ENCODE data around the gene EIF4H.

DNA sequence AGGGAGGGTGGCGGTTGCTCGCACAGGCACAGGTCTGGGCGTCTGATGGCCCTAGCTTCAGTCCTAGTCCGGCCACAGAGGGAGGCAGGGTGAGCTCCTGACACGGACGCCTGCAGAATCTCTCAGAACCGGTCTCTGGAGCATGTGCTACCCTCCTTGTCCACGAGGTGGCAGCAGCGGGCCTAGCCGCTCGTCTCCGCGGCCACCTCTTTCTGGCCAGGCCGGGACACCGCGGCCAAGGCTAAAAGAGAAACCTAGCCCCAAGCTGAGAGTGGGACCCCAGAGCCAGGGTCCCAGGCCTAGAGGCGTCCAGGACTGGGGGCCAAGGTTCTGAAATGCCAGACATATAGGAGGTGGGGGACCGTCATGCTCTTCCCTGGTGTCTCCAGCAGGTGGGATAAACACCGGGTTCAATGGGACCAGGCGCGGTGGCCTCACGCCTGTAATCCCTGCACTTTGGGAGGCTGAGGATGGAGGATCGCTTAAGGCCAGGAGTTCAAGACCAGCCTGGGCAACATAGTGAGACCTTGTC lies 32.5 kb downstream of the EIF4H start:
- TF ChIP-seq, protein P1, sequence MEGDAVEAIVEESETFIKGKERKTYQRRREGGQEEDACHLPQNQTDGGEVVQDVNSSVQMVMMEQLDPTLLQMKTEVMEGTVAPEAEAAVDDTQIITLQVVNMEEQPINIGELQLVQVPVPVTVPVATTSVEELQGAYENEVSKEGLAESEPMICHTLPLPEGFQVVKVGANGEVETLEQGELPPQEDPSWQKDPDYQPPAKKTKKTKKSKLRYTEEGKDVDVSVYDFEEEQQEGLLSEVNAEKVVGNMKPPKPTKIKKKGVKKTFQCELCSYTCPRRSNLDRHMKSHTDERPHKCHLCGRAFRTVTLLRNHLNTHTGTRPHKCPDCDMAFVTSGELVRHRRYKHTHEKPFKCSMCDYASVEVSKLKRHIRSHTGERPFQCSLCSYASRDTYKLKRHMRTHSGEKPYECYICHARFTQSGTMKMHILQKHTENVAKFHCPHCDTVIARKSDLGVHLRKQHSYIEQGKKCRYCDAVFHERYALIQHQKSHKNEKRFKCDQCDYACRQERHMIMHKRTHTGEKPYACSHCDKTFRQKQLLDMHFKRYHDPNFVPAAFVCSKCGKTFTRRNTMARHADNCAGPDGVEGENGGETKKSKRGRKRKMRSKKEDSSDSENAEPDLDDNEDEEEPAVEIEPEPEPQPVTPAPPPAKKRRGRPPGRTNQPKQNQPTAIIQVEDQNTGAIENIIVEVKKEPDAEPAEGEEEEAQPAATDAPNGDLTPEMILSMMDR (IDR thresholded peaks at IDR 0.05), result peak; percentile 95 to 98 (median 98)
- TF ChIP-seq POLR2A (IDR thresholded peaks at IDR 0.05), result no peak
